Activated naive CD8-positive, alpha-beta T cell treated with anti-CD3 and anti-CD28 coated beads for 36 hours (primary cell): ENCODE results near the gene RTKN2. TPM values are rescaled to one million over a fixed set of nuclear protein-coding genes. Genes with fewer than 3 reads are reported as not detected.
"Not testable (repeated sequence)": the region's sequence is repeated elsewhere in the genome, so short reads cannot be mapped to it uniquely, and the experiment has no call there.

Source experiments
- DNase-seq: peaks from one replicate; pipeline ENCODE4 v3.0.0; 2021
- H3K27ac Mint-ChIP-seq: one replicate; pipeline ENCODE4 v1.8.0; 2022; ENCODE audit warnings: mild to moderate bottlenecking, moderate library complexity, mixed read lengths
- H3K27me3 Mint-ChIP-seq: one replicate; pipeline ENCODE4 v1.8.0; 2022; ENCODE audit warnings: mild to moderate bottlenecking, mixed read lengths
- H3K36me3 Mint-ChIP-seq: one replicate; pipeline ENCODE4 v1.8.0; 2021; ENCODE audit warnings: mild to moderate bottlenecking, mixed read lengths
- H3K4me1 Mint-ChIP-seq: one replicate; pipeline ENCODE4 v1.8.0; 2021; ENCODE audit warnings: mixed read lengths
- H3K4me3 Mint-ChIP-seq: one replicate; pipeline ENCODE4 v1.8.0; 2022; ENCODE audit warnings: mild to moderate bottlenecking, moderate library complexity, mixed read lengths
- H3K9me3 Mint-ChIP-seq: one replicate; pipeline ENCODE4 v1.8.0; 2022; ENCODE audit warnings: mixed read lengths
- total RNA-seq, 2 experiments: library from RNA; stranded (reverse); gene quantifications; one replicate each; pipeline ENCODE4 v1.2.3, GENCODE V29; 2021

RTKN2 gene
- total RNA-seq, 2 experiments from 2014 or later: 1.1 to 1.2 TPM

DNA sequence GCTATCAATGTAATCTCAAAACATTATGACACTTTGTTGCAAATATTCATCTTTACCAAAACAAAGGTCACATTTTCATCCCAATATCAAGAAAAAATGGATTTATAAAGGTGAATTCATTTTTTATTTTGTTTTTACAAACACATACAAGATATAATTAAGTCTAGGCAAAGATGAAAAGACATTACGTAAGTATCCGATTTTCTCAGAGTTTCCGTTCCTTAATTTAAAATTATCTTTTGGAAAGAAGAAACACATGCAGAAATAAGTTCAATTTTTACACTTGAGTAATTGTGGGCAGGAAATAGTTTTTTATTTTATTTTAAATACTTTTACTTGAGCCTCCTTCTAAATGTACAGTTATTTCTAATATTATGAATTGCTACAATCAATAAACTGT, 24.6 kb downstream of the RTKN2 start:
- H3K27ac Mint-ChIP-seq: no peak overlapping the region
- no peaks in the 10 kb centered on the region for H3K27me3 Mint-ChIP-seq
- no peaks in the 10 kb centered on the region for H3K9me3 Mint-ChIP-seq
- H3K4me1 Mint-ChIP-seq: peaks cover 27% of the 10 kb centered on the region
- peaks cover 5% of the 10 kb centered on the region for H3K36me3 Mint-ChIP-seq
- no peak overlapping the region for H3K4me3 Mint-ChIP-seq
- DNase-seq: no peak

DNA sequence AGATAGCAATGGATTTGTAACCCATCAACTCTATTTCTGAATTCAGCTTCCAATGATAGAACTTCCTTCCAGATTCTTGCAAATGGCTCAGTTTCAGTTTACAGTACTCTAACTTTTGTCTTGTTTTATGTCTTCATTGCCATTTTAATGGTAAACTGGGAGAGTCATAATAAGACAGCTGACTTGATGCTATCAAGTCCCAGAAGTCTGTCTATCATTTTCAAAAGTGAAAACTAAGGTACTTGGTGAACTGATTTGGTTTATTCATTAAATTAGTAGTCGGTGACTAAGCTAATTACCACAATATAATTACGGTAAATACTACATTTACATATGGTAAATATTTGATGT, 25.0 kb downstream of the RTKN2 start:
- no peak for DNase-seq
- H3K4me1 Mint-ChIP-seq: peaks cover 27% of the 10 kb centered on the region
- H3K4me3 Mint-ChIP-seq: no peak overlapping the region
- H3K36me3 Mint-ChIP-seq: peaks cover 5% of the 10 kb centered on the region
- no peaks in the 10 kb centered on the region for H3K9me3 Mint-ChIP-seq
- peak overlapping the region; percentile 75 for H3K27ac Mint-ChIP-seq
- H3K27me3 Mint-ChIP-seq: no peaks in the 10 kb centered on the region

DNA sequence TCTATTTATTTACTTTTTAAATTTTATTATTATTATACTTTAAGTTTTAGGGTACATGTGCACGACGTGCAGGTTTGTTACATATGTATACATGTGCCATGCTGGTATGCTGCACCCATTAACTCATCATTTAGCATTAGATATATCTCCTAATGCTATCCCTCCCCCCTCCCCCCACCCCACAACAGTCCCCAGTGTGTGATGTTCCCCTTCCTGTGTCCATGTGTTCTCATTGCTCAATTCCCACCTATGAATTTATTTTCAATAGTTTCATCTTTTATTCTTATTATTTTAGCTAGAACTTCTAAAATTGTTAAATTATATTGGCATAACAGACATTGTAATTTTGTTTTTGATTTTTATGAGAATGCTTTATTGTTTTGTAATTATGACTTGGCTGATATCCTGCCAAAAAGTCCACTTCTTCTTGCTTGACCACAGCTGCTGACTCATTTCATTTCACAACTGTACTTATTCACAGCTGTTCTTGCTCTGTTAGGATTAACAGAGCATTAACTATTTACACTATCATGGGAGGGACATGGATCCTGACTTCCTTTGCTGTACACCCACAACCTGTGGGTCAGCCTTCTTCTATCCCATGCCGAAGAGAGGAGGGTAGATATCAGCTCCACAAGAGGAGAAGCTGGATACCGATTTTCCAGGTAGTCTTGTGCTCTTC, 25.5 kb downstream of the RTKN2 start:
- H3K9me3 Mint-ChIP-seq, DNase-seq, H3K4me3 Mint-ChIP-seq, H3K36me3 Mint-ChIP-seq, H3K27me3 Mint-ChIP-seq: not testable (repeated sequence)
- Mint-ChIP-seq H3K27ac (peak overlapping the region; percentile 75), H3K4me1 (peaks cover 27% of the 10 kb centered on the region)

DNA sequence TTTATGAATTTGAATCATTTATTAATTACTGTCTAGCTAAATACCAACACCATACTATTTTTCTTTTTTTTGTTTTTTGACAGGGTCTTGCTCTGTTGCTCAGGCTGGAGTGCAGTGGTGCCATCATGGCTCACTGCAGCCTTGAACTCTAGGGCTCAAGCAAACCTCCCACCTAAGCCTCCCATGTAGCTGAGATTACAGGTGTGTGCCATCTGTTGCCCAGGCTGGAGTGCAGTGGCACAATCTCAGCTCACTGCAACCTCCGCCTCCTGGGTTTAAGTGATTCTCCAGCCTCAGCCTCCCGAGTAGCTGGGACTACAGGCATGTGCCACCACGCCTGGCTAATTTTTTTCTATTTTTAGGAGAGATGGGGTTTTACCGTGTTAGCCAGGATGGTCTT, 27.1 kb downstream of the RTKN2 start:
- H3K27me3 Mint-ChIP-seq, H3K4me3 Mint-ChIP-seq: not testable (repeated sequence)
- H3K4me1 Mint-ChIP-seq: peaks cover 31% of the 10 kb centered on the region

DNA sequence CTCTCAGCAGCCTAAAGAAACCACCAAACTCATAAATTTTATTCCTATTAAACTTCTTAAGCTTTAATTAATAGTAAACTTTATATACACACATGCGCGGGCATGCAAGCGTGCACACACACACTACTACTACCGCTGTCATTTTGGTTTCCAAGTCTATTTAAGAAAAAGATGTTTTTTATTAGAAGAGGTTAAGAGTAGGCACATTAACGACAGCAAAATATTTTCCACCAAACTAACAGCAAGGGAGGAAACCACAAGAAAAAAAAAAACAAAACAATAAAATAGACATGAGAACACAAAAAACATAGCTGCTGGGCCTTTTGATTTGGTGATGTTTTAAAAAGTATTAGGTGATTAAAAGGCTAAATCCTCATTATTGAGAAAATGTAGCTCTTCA, 28.6 kb downstream of the RTKN2 start:
- peaks cover 30% of the 10 kb centered on the region for H3K4me1 Mint-ChIP-seq
- no peak for DNase-seq
- H3K4me3 Mint-ChIP-seq: no peak overlapping the region
- H3K27ac Mint-ChIP-seq: no peak overlapping the region
- peaks cover 5% of the 10 kb centered on the region for H3K36me3 Mint-ChIP-seq
- no peaks in the 10 kb centered on the region for H3K9me3 Mint-ChIP-seq
- H3K27me3 Mint-ChIP-seq: no peaks in the 10 kb centered on the region

More for the DNA sequence above, 27.1 kb downstream of the RTKN2 start:
- H3K36me3 Mint-ChIP-seq, H3K9me3 Mint-ChIP-seq, DNase-seq, H3K27ac Mint-ChIP-seq: not testable (repeated sequence)

DNA sequence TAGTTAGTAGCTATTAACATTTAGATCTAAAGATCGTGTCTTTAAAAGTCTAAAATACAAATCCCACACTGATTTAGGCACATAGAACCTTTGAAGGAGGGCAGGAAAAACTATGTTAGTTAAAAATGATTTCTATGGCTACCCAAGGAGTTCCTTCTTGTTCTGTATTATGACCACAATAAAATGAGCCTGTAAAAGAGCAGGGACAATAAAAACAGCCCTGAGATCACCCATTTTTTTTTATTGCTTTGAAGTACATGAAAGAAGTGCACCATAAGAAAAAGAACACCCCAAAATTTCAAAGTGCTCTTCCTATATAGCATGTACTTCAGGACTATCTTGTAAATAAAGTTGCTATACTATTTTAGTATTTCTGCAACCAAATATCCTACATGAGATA, 29.8 kb downstream of the RTKN2 start:
- no peak for DNase-seq
- H3K27ac Mint-ChIP-seq: no peak overlapping the region
- no peak overlapping the region for H3K4me3 Mint-ChIP-seq
- peaks cover 5% of the 10 kb centered on the region for H3K36me3 Mint-ChIP-seq
- H3K4me1 Mint-ChIP-seq: peaks cover 30% of the 10 kb centered on the region
- no peaks in the 10 kb centered on the region for H3K27me3 Mint-ChIP-seq
- H3K9me3 Mint-ChIP-seq: no peaks in the 10 kb centered on the region

DNA sequence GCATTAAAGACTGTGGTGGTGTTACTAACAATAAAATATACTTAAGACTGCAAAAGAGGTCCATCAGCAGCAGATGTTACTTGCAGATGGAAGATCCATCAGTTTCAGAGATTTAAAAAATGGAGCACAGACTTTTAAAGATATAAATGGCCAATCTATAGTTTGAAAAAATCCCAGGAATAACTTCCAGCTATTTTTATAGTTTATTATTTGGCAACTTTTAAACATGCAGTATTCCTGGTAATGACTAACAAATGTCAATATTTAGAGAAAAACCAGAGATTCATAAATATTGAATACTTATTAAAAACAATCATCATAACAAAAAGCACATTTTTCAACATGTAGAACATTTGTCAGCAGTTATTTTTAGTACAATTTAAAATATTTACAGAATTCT, 30.7 kb downstream of the RTKN2 start:
- H3K4me3 Mint-ChIP-seq: no peak overlapping the region
- no peak overlapping the region for H3K27ac Mint-ChIP-seq
- no peaks in the 10 kb centered on the region for H3K9me3 Mint-ChIP-seq
- no peak for DNase-seq
- no peaks in the 10 kb centered on the region for H3K36me3 Mint-ChIP-seq
- H3K4me1 Mint-ChIP-seq: peaks cover 24% of the 10 kb centered on the region
- no peaks in the 10 kb centered on the region for H3K27me3 Mint-ChIP-seq

DNA sequence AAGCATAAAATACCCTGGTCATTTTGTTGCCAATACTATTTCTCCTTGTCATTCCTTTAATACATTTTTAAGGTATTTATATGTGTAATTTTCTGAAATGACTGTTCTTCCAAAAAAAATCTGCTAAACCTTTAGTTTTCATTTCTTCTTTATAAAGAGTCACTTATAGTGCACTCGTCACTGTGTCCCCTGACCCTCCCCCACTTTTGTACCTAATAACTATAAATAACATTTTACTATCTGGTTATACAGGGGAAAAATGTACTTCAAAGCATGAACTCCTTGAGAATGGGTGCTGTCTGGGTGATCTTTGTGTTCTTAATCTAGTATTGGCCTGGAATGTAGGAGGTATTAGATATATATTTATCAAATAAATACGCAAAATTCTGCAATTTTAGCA, 31.1 kb downstream of the RTKN2 start:
- Mint-ChIP-seq H3K27me3 (no peaks in the 10 kb centered on the region), H3K36me3 (no peaks in the 10 kb centered on the region), H3K4me1 (peaks cover 24% of the 10 kb centered on the region), H3K27ac (no peak overlapping the region), H3K4me3 (no peak overlapping the region), H3K9me3 (no peaks in the 10 kb centered on the region)
- no peak for DNase-seq

DNA sequence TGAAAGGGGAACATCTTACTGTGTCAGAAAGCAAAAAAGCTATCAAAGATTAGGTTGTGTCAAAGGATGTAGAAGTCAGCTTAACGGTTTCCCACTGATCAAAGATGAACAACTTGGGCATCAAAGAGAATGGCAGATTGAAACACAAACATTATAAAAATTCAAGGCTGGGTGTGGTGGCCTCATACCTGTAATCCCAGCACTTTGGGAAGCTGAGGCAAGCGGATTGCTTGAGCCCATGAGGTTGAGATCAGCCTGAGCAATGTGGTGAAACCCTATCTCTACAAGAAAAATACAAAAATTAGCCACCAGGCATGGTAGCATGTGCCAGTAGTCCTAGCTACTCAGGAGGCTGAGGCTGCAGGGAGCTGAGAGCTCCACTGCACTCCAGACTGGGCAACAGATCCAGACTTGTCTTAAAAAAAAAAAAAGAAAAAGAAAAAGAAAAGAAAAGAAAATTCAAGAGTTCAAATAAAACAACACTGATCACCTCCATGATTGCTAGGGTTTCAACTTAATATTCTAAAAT, 34.5 kb downstream of the RTKN2 start:
- no peak overlapping the region for H3K4me3 Mint-ChIP-seq
- H3K4me1 Mint-ChIP-seq: peaks cover 19% of the 10 kb centered on the region
- H3K36me3 Mint-ChIP-seq: no peaks in the 10 kb centered on the region
- no peaks in the 10 kb centered on the region for H3K27me3 Mint-ChIP-seq
- H3K27ac Mint-ChIP-seq: no peak overlapping the region
- H3K9me3 Mint-ChIP-seq: no peaks in the 10 kb centered on the region
- DNase-seq: no peak

DNA sequence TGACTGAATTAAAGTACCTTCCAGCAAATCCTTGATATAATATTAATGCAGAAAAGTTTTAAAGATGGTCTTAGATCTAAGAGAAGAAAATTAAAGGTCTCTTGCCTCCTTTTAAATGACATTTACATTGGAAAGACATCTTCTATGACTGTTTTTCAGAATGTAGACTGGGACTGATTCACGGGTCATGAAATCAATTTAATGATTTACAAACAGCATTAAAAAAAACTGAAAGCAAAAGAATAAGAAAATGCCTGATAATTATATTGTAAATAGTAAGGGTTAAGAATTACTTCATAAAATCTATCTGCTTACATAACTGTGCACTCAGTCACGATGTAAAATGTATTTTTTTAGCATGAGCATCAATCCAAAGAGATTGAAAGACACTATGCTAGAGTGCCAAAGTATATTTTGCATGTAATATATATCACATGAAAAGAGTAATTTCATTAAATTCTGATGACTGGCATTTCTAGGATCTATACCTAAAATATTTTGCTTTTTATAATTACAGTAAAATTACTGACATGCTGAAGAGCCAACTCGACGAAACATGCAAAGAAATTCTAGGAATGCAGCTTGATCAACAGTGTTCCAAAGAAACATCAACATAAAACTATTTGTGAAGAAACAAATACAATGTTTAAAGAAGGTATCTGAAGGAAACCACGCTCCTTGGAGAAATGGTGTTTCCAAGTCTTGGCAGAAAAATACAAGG, 35.1 kb downstream of the RTKN2 start:
- Mint-ChIP-seq H3K4me1 (peaks cover 19% of the 10 kb centered on the region), H3K4me3 (no peak overlapping the region), H3K36me3 (no peaks in the 10 kb centered on the region), H3K27ac (no peak overlapping the region), H3K27me3 (no peaks in the 10 kb centered on the region), H3K9me3 (no peaks in the 10 kb centered on the region)
- no peak for DNase-seq

DNA sequence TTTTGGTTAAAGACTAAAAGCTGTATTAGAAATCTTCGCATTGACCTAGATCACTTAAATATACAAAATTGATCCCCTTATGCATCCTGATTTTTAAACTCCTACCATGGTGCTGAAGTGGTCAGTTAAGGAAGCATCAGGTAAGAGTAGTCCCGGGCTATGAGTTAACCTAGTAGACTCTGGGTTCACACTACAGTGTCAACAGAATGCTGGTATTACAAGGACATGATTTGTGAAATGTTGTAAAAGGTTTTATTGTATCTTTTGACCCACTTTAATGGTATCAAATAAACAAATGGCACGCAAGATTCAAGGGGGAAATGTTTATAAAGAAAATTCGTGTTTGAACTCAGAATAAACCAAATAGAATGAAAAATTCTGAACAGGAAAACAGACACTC, 36.8 kb downstream of the RTKN2 start:
- no peak for DNase-seq
- Mint-ChIP-seq H3K36me3 (no peaks in the 10 kb centered on the region), H3K27ac (no peak overlapping the region), H3K4me1 (peaks cover 18% of the 10 kb centered on the region), H3K9me3 (no peaks in the 10 kb centered on the region), H3K27me3 (no peaks in the 10 kb centered on the region), H3K4me3 (no peak overlapping the region)

DNA sequence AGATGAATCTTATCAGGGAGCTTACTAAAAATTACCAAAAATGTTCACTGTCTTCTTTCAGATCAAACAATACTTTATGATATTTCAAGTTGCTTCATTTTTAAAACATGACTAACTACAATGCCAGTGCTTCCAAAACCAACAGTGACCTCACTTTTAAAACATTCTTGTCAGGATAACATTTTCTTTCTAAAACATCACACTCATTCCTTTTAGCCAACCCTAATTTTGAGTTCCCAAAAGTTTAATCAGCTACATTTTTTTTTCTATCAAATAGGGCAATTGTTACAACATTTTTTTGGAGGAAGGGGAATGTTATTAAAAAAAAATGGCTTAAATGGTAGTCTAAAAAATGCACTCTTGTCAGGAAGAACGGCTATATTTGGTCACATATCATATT, 37.3 kb downstream of the RTKN2 start:
- H3K9me3 Mint-ChIP-seq: no peaks in the 10 kb centered on the region
- DNase-seq: no peak
- H3K4me3 Mint-ChIP-seq: no peak overlapping the region
- H3K27me3 Mint-ChIP-seq: no peaks in the 10 kb centered on the region
- H3K36me3 Mint-ChIP-seq: no peaks in the 10 kb centered on the region
- peaks cover 14% of the 10 kb centered on the region for H3K4me1 Mint-ChIP-seq
- H3K27ac Mint-ChIP-seq: no peak overlapping the region

DNA sequence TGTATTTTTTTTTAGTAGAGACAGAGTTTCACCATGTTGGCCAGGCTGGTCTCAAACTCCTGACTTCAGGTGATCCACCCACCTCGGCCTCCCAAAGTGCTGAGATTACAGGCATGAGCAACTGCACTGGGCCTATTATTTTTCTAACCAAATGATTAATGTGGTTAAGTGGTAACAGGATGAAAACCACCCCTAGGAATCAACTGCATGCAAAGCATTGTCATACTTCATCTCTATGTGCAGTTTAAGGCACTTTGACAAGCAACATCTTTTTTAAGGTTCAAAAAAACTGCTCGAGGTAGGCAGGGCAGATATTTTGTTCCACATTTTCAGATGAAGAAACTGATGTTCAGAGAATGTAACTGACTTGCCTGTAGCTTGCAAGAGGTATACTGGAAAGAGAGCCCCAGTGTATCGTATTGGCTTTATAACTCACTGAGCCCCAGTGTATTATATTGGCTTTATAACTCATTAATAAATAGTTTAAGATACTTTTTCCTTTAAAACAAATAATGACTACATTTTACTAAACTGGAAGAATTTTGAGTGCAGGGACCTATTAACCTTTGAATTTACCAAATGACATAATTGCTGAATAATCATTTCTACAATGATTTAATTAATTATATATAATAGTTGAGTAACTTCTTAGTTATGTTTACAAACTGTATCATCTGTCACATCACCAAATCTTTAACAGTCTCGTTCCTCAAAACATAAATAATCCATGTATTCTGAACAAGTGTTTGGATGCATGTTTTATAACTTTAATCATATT, 38.1 kb downstream of the RTKN2 start:
- no peaks in the 10 kb centered on the region for H3K27me3 Mint-ChIP-seq
- no peak overlapping the region for H3K27ac Mint-ChIP-seq
- no peaks in the 10 kb centered on the region for H3K36me3 Mint-ChIP-seq
- no peak overlapping the region for H3K4me3 Mint-ChIP-seq
- DNase-seq: no peak
- peaks cover 11% of the 10 kb centered on the region for H3K4me1 Mint-ChIP-seq
- H3K9me3 Mint-ChIP-seq: no peaks in the 10 kb centered on the region

DNA sequence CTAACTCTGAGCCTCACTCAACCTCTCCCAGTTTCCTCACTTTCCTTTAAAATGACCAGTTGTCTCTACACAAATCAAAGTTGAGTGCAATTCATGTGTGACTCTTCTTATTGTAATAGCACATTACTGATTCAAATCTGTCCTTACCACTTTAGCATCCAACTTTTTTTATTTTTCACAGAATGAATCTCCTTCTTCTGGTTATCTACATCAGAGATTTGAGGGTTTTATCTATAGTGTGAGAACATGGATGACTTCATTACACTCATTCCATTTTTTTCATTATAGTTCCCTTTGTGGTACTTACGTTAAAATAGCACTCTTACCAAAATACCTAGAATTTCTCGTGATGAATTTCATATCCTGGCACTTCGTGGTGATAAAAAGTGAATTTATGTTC, 43.3 kb downstream of the RTKN2 start:
- Mint-ChIP-seq H3K4me3 (no peak overlapping the region), H3K4me1 (peaks cover 3% of the 10 kb centered on the region), H3K9me3 (no peaks in the 10 kb centered on the region), H3K36me3 (no peaks in the 10 kb centered on the region), H3K27me3 (no peaks in the 10 kb centered on the region), H3K27ac (no peak overlapping the region)
- no peak for DNase-seq

DNA sequence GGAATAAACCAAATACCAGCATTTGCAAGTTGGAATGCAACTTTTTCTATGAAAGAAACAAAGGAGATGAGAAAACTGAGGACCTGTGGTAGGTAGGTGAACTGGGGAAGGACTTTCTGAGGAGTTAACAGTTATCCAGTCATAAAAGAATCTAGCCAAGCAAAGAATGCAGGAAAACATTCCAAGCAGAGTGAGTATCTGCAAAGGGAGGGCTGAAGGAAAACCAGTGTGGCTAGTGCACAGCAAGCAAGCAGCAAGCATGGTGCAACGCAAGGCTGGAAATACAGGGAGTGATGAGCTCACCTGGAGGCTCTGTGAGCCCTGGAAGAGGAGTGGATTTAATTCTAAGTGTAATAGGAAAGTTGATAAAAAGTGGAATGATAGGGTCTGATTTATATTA, 44.0 kb downstream of the RTKN2 start:
- no peaks in the 10 kb centered on the region for H3K9me3 Mint-ChIP-seq
- peaks cover 3% of the 10 kb centered on the region for H3K4me1 Mint-ChIP-seq
- no peaks in the 10 kb centered on the region for H3K27me3 Mint-ChIP-seq
- no peak overlapping the region for H3K4me3 Mint-ChIP-seq
- no peak overlapping the region for H3K27ac Mint-ChIP-seq
- no peaks in the 10 kb centered on the region for H3K36me3 Mint-ChIP-seq
- no peak for DNase-seq
